MV-4-11 (cell line): ENCODE data around the gene PRKCA.

Source experiments
- DNase-seq: peaks from one replicate; lab custom pipeline; 2025; lab: John Stamatoyannopoulos, UW

PRKCA gene

GRCh38 chr17:66518677-66519076, 216.3 kb downstream of the PRKCA start:
- DNase-seq, result no peak

GRCh38 chr17:66519154-66519553, 216.7 kb downstream of the PRKCA start:
- DNase-seq, result no peak

GRCh38 chr17:66520999-66521398, 218.6 kb downstream of the PRKCA start:
- DNase-seq, result no peak

- no peak for DNase-seq
These were observed 220.3 kb downstream of the PRKCA start for GRCh38 chr17:66522591-66523272.

GRCh38 chr17:66523378-66524200, 221.2 kb downstream of the PRKCA start:
- no peak for DNase-seq

- DNase-seq, result no peak
These were observed 222.5 kb downstream of the PRKCA start for GRCh38 chr17:66524877-66525276.

- no peak for DNase-seq
These were observed 222.9 kb downstream of the PRKCA start for GRCh38 chr17:66525338-66525737.

- no peak for DNase-seq
These were observed 224.4 kb downstream of the PRKCA start for GRCh38 chr17:66526827-66527226.

GRCh38 chr17:66527335-66527734, 224.9 kb downstream of the PRKCA start:
- DNase-seq, result no peak

- DNase-seq, result no peak
These were observed 229.5 kb downstream of the PRKCA start for GRCh38 chr17:66531851-66532295.

GRCh38 chr17:66533572-66533971, 231.2 kb downstream of the PRKCA start:
- DNase-seq, result no peak

- no peak for DNase-seq
These were observed 231.6 kb downstream of the PRKCA start for GRCh38 chr17:66533986-66534385.

- DNase-seq, result no peak
These were observed 233.2 kb downstream of the PRKCA start for GRCh38 chr17:66535611-66536010.

GRCh38 chr17:66537502-66537901, 235.1 kb downstream of the PRKCA start:
- peak; percentile 57 for DNase-seq

GRCh38 chr17:66538776-66539175, 236.4 kb downstream of the PRKCA start:
- DNase-seq, result no peak

GRCh38 chr17:66540131-66540781, 237.8 kb downstream of the PRKCA start:
- DNase-seq, result no peak

- peak; percentile 32 for DNase-seq
These were observed 239.2 kb downstream of the PRKCA start for GRCh38 chr17:66541461-66542128.

- DNase-seq, result peak; percentile 69
These were observed 239.9 kb downstream of the PRKCA start for GRCh38 chr17:66542129-66542966.

- no peak for DNase-seq
These were observed 240.6 kb downstream of the PRKCA start for GRCh38 chr17:66542967-66543520.

GRCh38 chr17:66543526-66543925, 241.1 kb downstream of the PRKCA start:
- no peak for DNase-seq

GRCh38 chr17:66545918-66546317, 243.5 kb downstream of the PRKCA start:
- no peak for DNase-seq
